Activated CD8-positive, alpha-beta memory T cell treated with anti-CD3 and anti-CD28 coated beads for 1 hour (primary cell): ENCODE results near the gene CCDC88A.
"Not testable (repeated sequence)": the region's sequence is repeated elsewhere in the genome, so short reads cannot be mapped to it uniquely, and the experiment has no call there.

Experiments
- DNase-seq, 2 donors: peaks; one replicate each; pipeline ENCODE4 v3.0.0-alpha.2; 2020; ENCODE audit warnings: low read depth in 1 of 2; ENCODE audit errors: extremely low read depth in 1 of 2

Gene CCDC88A

GRCh38 chr2:55327470-55328230, 92.0 kb downstream of the CCDC88A start:
- DNase-seq, result no peak

- DNase-seq, result no peak
Observed at GRCh38 chr2:55314985-55315384, 104.7 kb downstream of the CCDC88A start.

DNA sequence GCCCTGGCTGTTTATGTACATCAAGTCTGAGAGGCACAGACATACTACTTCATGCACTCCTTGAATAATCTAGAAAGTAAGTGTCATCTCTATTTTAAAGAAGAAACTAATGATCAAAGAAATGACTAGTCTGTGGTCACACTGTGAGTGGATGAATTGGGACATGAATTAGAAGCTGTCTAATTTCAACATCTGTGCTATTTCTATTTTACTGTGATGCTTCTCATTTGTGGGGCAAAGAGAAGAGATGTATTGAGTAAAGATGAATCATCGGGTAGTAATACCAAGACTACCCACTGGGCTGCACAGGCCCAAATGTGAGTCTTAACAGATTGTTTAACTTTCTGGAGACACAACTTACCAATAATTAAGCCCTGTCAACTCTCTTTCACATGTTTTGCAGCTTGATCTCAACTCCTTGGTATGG, 108.2 kb downstream of the CCDC88A start:
- no peak for DNase-seq

DNA sequence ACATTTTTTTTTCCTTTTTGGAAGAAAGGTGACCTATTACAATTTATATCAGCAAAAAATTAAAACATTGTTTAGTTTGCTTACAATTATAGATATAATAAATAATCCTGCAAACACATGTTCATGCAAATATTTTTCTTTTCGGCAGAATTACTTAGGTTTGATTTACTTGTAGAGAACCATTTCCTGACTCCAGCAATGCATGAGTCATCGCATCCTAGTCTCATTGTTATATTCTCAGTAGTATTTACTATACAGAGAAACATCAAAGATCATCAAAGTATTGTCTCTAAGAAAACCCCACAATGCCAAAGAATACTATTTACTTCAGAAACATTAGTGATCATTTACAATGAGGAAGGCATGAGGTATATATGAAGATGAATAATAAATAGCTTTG, 110.2 kb downstream of the CCDC88A start:
- DNase-seq, result no peak

- DNase-seq, result no peak
Observed at GRCh38 chr2:55302241-55302640, 117.4 kb downstream of the CCDC88A start.

DNA sequence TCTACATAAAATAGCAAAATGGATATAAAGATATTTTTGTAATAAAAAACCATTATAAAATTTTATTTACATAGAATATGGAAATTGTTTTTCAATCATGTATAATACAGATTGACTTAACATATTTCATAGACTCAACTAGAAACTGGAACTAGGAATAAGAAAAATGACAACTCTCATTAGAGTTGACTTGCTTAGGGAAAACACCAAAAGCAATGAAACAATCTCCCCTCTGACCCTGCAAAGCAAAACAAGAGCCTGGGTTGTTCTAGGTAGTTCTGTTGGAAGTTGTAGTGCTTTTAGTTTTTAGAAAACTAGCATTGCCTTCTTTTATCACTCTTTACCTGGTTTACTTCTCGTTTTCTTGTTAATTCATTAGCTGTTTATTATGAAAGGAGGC, 118.4 kb downstream of the CCDC88A start:
- DNase-seq, result no peak

DNA sequence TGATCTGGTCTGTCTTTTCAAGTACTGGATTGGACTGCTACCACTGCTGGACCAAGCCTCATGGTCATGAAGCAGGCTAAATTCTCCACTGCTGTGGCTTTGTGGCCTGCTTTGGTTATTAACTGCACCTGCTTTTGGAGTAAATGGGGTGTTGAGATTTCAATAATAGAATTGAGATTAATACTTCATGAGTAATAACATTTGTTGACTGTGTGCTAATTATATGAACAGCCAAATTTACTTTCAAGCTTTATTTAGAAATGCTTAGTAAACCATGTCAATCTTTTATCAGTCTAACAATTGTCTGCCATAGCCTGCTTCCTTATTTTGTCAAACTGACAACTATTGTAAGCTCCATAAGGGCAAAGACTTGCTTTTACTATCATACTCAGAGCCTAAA, 123.3 kb downstream of the CCDC88A start:
- DNase-seq, result no peak

DNA sequence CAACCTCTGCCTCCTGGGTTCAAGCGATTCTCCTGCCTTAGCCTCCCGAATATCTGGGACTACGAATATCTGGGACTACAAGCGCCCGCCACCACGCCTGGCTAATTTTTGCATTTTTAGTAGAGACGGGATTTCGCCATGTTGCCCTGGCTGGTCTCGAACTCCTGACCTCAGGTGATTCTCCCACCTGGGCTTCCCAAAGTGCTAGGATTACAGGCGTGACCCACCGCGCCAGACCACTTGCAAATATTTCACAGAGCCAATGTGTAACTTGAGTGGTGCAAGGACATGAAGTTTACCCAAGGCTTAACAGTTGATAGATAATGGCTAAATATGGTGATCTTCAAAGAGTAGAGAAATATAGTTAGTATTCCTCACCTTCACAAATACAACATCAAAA, 136.6 kb downstream of the CCDC88A start:
- no peak for DNase-seq

DNA sequence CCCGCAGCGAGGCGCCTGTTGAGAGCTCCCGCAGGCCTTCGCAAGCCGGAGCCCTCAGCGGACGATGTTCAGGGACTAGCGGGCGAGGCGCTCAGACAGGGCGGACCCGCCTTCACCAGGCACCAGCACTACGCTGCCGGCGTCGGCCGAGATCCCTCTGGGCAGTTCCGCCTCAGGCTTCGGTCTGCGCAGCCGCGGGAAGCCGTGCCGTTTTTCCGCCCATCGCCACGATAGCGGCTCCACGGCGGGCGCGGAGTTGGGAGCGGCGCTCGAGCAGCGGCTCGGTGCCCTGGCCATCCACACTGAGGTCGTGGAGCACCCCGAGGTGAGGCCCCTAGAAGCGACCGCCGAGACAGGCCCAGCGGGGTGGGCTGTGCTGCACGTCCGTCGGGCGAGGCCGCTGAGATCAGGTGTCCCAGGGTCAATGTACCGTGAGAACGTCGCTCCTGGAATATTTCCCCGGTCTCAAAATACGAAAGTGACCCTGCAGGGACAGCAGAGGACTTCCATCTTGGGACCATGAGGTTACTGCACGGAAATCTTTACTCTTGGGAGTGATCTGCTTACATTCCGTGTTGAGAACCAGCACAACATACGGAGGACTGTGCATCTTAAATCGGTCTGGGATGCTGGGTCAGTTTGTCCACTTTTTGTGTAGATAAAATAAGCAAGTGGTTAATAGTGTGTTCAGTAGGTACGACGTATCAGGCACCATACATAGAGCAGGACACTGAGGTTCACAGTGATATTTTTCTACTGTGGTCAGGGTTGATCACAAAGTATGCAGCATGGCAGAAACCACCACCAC, 137.3 kb downstream of the CCDC88A start:
- peak; percentile 76 to 82 for DNase-seq

DNA sequence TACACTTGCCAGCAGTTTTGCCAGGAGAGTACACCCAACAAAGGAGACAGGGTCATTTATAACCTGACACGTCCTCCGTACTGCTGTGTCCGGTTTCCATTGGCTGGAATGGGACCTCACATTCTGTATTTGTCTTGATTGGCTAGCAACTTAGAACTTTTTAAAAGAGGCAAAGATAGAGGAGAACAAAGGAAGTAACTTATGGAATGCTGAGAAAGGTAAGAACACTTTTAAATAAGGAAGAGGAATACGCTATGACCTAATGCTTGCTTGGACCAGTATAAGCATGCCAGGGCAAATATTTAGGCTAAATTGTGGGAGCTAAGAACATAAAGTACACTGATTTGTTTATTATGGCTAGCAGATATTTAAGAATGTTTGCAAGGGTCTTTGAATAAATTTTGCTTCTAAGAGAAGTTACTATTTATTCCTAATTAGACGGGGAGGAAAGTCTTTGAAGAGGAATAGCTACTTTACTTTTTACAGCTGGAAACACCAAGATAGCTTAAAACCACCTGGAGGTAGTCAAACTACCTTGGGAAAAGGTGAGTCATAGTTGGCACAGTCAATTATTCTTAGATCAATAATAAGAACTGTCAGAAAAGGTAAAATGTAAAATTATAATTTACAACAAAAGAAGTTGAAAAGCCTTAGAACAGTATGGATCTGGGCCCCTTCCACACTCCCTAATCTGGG, 138.7 kb downstream of the CCDC88A start:
- not testable (repeated sequence) for DNase-seq

- not testable (repeated sequence) for DNase-seq
Observed at GRCh38 chr2:55279859-55280424, 139.7 kb downstream of the CCDC88A start.

- not testable (repeated sequence) for DNase-seq
Observed at GRCh38 chr2:55279214-55279835, 140.3 kb downstream of the CCDC88A start.

GRCh38 chr2:55277310-55277709, 142.3 kb downstream of the CCDC88A start:
- DNase-seq, result no peak

- DNase-seq, result not testable (repeated sequence)
Observed at GRCh38 chr2:55274346-55274745, 145.3 kb downstream of the CCDC88A start.

GRCh38 chr2:55269645-55269990, 150.0 kb downstream of the CCDC88A start:
- no peak for DNase-seq

GRCh38 chr2:55268907-55269644, 150.6 kb downstream of the CCDC88A start, which contains the start of gene MTIF2:
Gene MTIF2, minus strand, starts transcription at chr2:55269231. Its CDS starts 5,373 bp downstream, at chr2:55263858.
- DNase-seq, result peak; percentile 71 to 82

DNA sequence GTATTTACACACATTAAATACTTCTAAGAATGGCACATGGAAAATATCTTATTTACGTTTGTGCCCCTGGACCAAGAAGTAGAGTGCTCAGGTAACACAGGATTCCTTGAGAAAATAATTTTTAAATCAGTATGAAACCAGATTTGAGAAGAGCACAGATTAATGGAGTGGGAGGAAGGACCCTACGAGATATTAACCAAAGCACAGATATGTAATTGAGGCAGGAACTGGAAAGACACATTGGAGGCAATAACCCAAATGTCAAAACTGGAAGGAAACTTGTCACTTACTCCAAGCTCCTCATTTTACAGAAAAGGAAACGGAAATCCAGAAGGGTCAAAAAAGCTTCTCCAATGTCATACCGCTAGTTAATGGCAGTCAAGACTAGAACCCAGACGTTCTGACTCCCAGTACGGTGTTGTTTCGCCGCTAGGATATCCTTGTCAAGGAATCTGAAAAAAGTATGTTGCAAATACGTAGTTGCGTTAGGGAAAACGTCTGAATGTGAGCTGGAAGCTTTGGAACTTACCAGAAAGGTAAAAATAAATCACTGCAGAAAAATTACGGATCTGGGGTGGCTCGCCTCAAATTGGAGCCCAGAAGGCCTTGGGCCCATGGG, 151.3 kb downstream of the CCDC88A start:
- DNase-seq, result no peak

DNA sequence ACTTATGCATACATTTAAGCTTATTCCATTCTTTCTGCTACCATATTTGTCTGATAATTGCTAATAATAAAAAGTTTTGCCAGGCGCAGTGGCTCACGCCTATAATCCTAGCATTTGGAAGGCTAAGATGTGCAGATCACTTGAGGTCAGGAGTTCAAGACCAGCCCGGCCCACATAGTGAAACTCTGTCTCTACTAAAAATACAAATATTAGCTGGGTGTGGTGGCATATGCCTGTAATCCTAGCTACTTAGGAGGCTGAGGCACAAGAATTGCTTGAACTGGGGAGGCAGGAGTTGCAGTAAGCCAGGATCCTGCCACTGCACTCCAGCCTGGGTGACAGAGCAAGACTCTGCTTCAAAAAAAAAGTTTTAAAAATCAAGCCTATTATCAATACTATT, 160.1 kb downstream of the CCDC88A start:
- not testable (repeated sequence) for DNase-seq

DNA sequence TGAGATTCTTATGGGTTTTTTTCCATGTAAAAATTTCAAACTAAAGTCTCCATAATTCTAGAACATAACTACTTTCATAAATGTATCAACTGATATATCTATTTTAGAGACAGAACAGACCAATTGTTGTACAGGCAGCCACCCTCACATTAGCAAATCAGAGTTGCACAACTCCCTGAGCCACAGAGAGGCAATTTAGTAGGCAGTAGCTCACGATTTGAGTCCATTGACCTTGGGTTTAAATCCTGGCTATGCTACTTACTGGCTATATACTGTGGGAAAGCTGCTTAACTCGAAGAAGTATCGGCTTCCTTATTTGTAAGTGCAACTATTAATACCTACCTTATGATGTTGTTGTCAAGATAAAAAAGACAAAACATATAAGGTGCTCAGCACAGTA, 166.8 kb downstream of the CCDC88A start:
- DNase-seq, result no peak

DNA sequence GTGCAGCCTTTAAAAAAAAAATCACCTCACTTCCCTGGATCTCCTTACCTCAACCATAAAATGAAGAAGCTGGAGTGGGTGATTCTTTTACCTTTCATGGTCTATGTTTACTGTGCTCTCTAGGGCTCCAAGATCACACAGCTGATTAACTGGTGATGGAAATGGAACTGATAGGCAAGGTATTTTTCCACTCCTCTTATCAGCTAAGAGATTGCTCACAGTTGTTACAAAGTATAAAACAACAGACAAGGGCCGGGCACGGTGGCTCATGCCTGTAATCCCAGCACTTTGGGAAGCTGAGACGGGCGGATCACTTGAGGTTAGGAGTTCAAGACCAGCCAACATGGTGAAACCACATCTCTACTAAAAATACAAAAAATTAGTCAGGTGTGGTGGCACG, 172.6 kb downstream of the CCDC88A start:
- no peak for DNase-seq
